ENCODE measurements around the gene CENPU. TPM values are rescaled to one million over a fixed set of nuclear protein-coding genes. Genes with fewer than 3 reads are reported as not detected.
A peak's percentile ranks its signal among the peaks of the same experiment; 100 is the strongest.
"Not testable (repeated sequence)": the region's sequence is repeated elsewhere in the genome, so short reads cannot be mapped to it uniquely, and the experiment has no call there.

CENPU gene, protein sequence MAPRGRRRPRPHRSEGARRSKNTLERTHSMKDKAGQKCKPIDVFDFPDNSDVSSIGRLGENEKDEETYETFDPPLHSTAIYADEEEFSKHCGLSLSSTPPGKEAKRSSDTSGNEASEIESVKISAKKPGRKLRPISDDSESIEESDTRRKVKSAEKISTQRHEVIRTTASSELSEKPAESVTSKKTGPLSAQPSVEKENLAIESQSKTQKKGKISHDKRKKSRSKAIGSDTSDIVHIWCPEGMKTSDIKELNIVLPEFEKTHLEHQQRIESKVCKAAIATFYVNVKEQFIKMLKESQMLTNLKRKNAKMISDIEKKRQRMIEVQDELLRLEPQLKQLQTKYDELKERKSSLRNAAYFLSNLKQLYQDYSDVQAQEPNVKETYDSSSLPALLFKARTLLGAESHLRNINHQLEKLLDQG
- total RNA-seq (1 to 10 TPM; 1.5 to 7.8 (median 3.0) TPM), total RNA-seq (0.87 to 56.9 (median 2.9) reads per million in 29 experiments)
- 3.2 TPM for total RNA-seq (2013)

DNA sequence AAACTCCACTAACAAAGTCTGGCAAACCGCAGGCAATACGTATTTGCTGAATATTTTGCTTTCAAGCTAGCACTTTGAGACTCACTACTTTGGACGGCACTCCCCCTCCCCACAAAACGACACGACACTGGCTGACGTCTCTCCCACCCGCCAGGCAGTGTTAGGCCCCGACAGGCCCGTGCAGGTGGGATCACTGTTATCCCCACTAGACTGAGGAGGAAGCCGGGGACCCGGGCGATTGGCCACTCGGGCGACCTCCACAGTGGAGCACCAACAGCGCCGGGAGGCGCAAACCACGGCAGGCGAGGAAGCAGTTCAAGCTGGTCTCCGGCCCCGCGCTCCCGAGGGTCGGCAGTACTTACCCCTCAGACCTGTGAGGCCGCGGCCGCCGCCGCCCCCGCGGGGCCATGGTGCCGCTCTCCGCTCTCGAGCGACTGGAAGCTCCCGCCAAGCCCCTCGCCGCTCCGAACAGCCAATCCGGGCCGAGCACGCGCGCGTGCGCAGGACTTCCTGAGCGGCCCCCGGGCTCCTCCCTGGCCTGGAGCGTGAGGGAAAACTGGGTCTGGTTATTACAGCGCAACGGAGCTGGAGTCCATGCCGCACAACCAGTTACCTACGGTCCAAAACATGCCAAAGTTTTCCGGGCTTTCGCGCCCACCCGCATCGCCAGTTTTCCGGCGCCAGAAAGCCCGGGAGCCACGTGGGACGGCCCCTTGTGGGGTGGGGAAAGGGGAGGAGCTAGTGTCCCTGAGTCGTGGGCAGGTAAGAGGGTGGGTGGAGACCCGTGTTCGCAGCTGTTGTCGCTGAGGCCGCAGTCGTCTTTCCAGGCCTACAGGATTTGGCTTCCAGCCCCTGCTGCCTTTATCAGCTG is at the start of gene CENPU:
CENPU (minus strand) TSS at position 443 of the 871 bp plus-strand sequence; CDS start at position 409, 34 bp downstream.
- peak within 1 kb of the TSS; percentile 83 to 89 (median 88) for H3K4me3 Mint-ChIP-seq
- H3K9me3 Mint-ChIP-seq: no peaks in the 10 kb centered on the region

DNA sequence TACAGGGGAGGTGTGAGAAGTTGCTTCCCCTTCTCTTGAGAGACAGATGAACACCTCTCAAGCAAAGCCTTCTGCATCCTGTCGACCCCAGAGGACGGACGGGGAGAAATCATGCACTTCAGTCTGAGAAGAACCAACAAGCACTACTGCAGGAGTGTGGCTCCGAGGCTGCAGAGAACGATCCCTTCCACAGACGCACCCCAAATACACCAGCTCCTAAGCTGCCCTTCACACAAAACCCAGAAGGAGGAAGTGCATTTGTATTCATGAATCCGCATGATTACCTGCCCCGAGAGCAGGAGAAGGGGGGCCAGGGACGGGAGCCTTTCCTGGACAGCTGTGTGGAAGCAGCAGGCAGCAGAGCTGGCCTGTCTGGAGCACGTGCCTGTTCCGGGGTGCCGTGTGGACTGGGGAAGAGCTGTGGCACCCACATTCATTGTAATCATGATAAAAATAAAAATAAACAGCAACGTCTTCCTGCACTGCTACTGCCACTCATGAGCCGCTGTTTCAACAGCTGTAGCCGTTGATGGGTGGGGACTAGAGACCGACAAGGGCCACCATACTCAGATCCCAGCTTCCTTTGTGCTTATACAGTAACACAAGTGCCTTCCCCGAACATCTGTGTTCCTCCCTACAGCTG is 49.0 kb upstream of the CENPU start:
- WGBS (ENCODE audit: insufficient coverage): 48% methylated on average over 8 of the region's 17 CpGs
- ChIA-PET CTCF (interaction anchor here (0.8 kb wide), 2 partner anchors 37 kb away, joined by 3 read pairs; no protein-coding TSS in a partner anchor), POLR2A (no interaction called here)
- no peaks in the 10 kb centered on the region for H3K9me3 Mint-ChIP-seq
- peaks cover 10 to 16% (median 13%) of the 10 kb centered on the region in 3 donors for H3K4me1 Mint-ChIP-seq
- no peaks in the 10 kb centered on the region for H3K9me3 ChIP-seq
- peak; percentile 48 to 79 (median 60) for ATAC-seq (replicated peaks in 1 of 4)
- peak overlapping the region; percentile 18 to 71 (median 52) for H3K4me3 Mint-ChIP-seq
- H3K36me3 Mint-ChIP-seq: peaks cover 45% of the 10 kb centered on the region
- H3K27ac ChIP-seq (ENCODE audit: low read length): no peak overlapping the region
- peak overlapping the region in 1 of 2 donors; percentile 45 for H3K4me3 ChIP-seq (ENCODE audit: control insufficient read depth in 1 of 2, extremely low read depth in 1 of 2, low read length in 1 of 2)
- peak in 1 of 35 experiments; percentile 24 for DNase-seq
- H3K27me3 Mint-ChIP-seq: no peaks in the 10 kb centered on the region
- no peaks in the 10 kb centered on the region for H3K27me3 ChIP-seq (replicated peaks in 1 of 2; ENCODE audit: control insufficient read depth in 2 of 2, extremely low read depth in 1 of 2, insufficient read depth in 2 of 2, low read length in 1 of 2)
- peak overlapping the region; percentile 24 to 25 for H3K27ac Mint-ChIP-seq
- peaks cover 4 to 10% of the 10 kb centered on the region in 2 donors for H3K36me3 ChIP-seq (ENCODE audit: control insufficient read depth in 2 of 2, extremely low read depth in 1 of 2, insufficient read depth in 1 of 2, low read length in 1 of 2)
- H3K4me1 ChIP-seq (ENCODE audit: control insufficient read depth in 1 of 2, extremely low read depth in 1 of 2, insufficient read depth in 2 of 2, low read length in 2 of 2): peaks cover 3 to 7% of the 10 kb centered on the region in 2 experiments

More for the DNA sequence above, at the start of gene CENPU:
- Histone ChIP-seq H3K4me1 (ENCODE audit: control insufficient read depth in 1 of 2, extremely low read depth in 1 of 2, insufficient read depth in 2 of 2, low read length in 2 of 2) (peaks cover 0 to 10% of the 10 kb centered on the region in 2 experiments), H3K27ac (ENCODE audit: low read length) (peak within 1 kb of the TSS; percentile 56), H3K27me3 (replicated peaks in 1 of 2; ENCODE audit: control insufficient read depth in 2 of 2, extremely low read depth in 1 of 2, insufficient read depth in 2 of 2, low read length in 1 of 2) (no peaks in the 10 kb centered on the region), H3K36me3 (ENCODE audit: control insufficient read depth in 2 of 2, extremely low read depth in 1 of 2, insufficient read depth in 1 of 2, low read length in 1 of 2) (no peaks in the 10 kb centered on the region), H3K9me3 (no peaks in the 10 kb centered on the region), H3K4me3 (ENCODE audit: control insufficient read depth in 1 of 2, extremely low read depth in 1 of 2, low read length in 1 of 2) (peak within 1 kb of the TSS; percentile 66 to 79)
- peak; percentile 94 to 97 (median 96) for ATAC-seq (replicated peaks in 1 of 4)
- Mint-ChIP-seq H3K4me1 (peaks cover 11 to 18% (median 15%) of the 10 kb centered on the region in 3 donors), H3K27ac (peak within 1 kb of the TSS; percentile 88), H3K27me3 (no peaks in the 10 kb centered on the region), H3K36me3 (no peaks in the 10 kb centered on the region)
- ChIA-PET CTCF (interaction anchor here (0.5 to 2.3 kb wide), 13 partner anchors 12 to 470 kb away, joined by 3 to 12 read pairs (median 4); partner anchors contain the start of genes CASP3 (in 1 of the 2) and PRIMPOL (in 1 of the 2)), POLR2A (interaction anchor here (0.5 to 1.8 kb wide), 7 partner anchors 11 to 259 kb away, joined by 3 to 8 read pairs (median 3); partner anchors contain the start of genes CASP3 (in 1 of the 2) and PRIMPOL (in 1 of the 2))
- under 1% methylated on average over 64 of the region's 69 CpGs for WGBS (ENCODE audit: insufficient coverage)
- DNase-seq: peak; percentile 85 to 96 (median 91)

DNA sequence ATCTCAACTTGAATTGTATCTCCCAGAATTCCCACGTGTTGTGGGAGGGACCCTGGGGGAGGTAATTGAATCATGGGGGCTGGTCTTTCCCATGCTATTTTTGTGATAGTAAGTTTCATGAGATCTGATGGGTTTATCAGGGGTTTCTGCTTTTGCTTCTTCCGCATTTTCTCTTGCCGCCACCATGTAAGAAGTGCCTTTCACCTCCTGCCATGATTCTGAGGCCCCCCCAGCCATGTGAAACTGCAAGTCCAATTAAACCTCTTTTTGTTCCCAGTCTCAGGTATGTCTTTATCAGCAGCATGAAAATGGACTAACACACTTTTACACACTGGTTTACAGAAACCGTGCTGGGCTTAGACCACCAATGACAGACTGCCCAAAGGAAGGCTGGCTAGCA is 45.3 kb upstream of the CENPU start:
- H3K36me3 Mint-ChIP-seq: peaks cover 42% of the 10 kb centered on the region
- H3K27ac ChIP-seq (ENCODE audit: low read length); CTCF ChIA-PET; H3K9me3 ChIP-seq; H3K4me3 ChIP-seq (ENCODE audit: control insufficient read depth in 1 of 2, extremely low read depth in 1 of 2, low read length in 1 of 2); H3K36me3 ChIP-seq (ENCODE audit: control insufficient read depth in 2 of 2, extremely low read depth in 1 of 2, insufficient read depth in 1 of 2, low read length in 1 of 2); H3K4me1 ChIP-seq (ENCODE audit: control insufficient read depth in 1 of 2, extremely low read depth in 1 of 2, insufficient read depth in 2 of 2, low read length in 2 of 2); H3K27ac Mint-ChIP-seq; H3K4me3 Mint-ChIP-seq; POLR2A ChIA-PET; DNase-seq; H3K27me3 ChIP-seq (replicated peaks in 1 of 2; ENCODE audit: control insufficient read depth in 2 of 2, extremely low read depth in 1 of 2, insufficient read depth in 2 of 2, low read length in 1 of 2); H3K9me3 Mint-ChIP-seq; ATAC-seq (replicated peaks in 1 of 4); H3K27me3 Mint-ChIP-seq: not testable (repeated sequence)
- 100% methylated on average over 1 of the region's 4 CpGs for WGBS (ENCODE audit: insufficient coverage)
- peaks cover 10 to 14% (median 13%) of the 10 kb centered on the region in 3 donors for H3K4me1 Mint-ChIP-seq

DNA sequence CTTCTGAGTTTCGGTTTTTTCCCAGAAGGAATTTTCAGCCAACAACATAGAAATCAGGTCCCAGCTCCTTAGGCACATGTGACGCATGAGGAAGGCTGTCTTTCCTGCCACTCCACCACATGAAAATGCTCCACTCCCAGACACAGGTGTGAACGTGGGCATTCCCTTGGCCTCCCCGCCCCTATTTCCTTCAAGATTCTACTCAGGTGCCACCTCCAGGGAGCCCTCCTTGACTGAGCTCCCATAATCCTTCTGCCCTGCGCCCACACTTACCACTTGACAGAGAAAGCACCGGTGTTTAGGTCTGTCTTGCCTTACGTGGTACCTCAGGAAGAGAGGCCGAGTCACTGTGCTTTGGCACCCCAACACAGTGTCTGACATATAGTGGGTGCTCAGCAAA is 44.4 kb upstream of the CENPU start:
- ATAC-seq (replicated peaks in 1 of 4) (no peak), DNase-seq (no peak)
- no peaks in the 10 kb centered on the region for H3K9me3 ChIP-seq
- peaks cover 3 to 7% of the 10 kb centered on the region in 2 experiments for H3K4me1 ChIP-seq (ENCODE audit: control insufficient read depth in 1 of 2, extremely low read depth in 1 of 2, insufficient read depth in 2 of 2, low read length in 2 of 2)
- 57% methylated on average over 3 of the region's 8 CpGs for WGBS (ENCODE audit: insufficient coverage)
- Mint-ChIP-seq H3K9me3 (no peaks in the 10 kb centered on the region), H3K4me3 (no peak overlapping the region), H3K27me3 (no peaks in the 10 kb centered on the region), H3K27ac (no peak overlapping the region), H3K4me1 (peaks cover 10 to 12% (median 11%) of the 10 kb centered on the region in 3 donors), H3K36me3 (peaks cover 39% of the 10 kb centered on the region)
- no peak overlapping the region for H3K4me3 ChIP-seq (ENCODE audit: control insufficient read depth in 1 of 2, extremely low read depth in 1 of 2, low read length in 1 of 2)
- H3K36me3 ChIP-seq (ENCODE audit: control insufficient read depth in 2 of 2, extremely low read depth in 1 of 2, insufficient read depth in 1 of 2, low read length in 1 of 2): peaks cover 0 to 8% of the 10 kb centered on the region in 2 donors
- H3K27ac ChIP-seq (ENCODE audit: low read length): no peak overlapping the region
- H3K27me3 ChIP-seq (replicated peaks in 1 of 2; ENCODE audit: control insufficient read depth in 2 of 2, extremely low read depth in 1 of 2, insufficient read depth in 2 of 2, low read length in 1 of 2): no peaks in the 10 kb centered on the region
- CTCF ChIA-PET: no interaction called here
- POLR2A ChIA-PET: no interaction called here

- CTCF ChIA-PET: no interaction called here
- Mint-ChIP-seq H3K27ac (no peak overlapping the region), H3K4me1 (no peaks in the 10 kb centered on the region), H3K9me3 (no peaks in the 10 kb centered on the region), H3K27me3 (no peaks in the 10 kb centered on the region), H3K36me3 (peaks cover 30% of the 10 kb centered on the region), H3K4me3 (no peak overlapping the region)
- DNase-seq: no peak
- Histone ChIP-seq H3K36me3 (ENCODE audit: control insufficient read depth in 2 of 2, extremely low read depth in 1 of 2, insufficient read depth in 1 of 2, low read length in 1 of 2) (peaks cover 0 to 12% of the 10 kb centered on the region in 2 donors), H3K9me3 (no peaks in the 10 kb centered on the region), H3K4me3 (ENCODE audit: control insufficient read depth in 1 of 2, extremely low read depth in 1 of 2, low read length in 1 of 2) (no peak overlapping the region), H3K4me1 (ENCODE audit: control insufficient read depth in 1 of 2, extremely low read depth in 1 of 2, insufficient read depth in 2 of 2, low read length in 2 of 2) (no peaks in the 10 kb centered on the region), H3K27me3 (replicated peaks in 1 of 2; ENCODE audit: control insufficient read depth in 2 of 2, extremely low read depth in 1 of 2, insufficient read depth in 2 of 2, low read length in 1 of 2) (no peaks in the 10 kb centered on the region), H3K27ac (ENCODE audit: low read length) (no peak overlapping the region)
- POLR2A ChIA-PET: no interaction called here
- 92% methylated on average over 2 of the region's 5 CpGs for WGBS (ENCODE audit: insufficient coverage)
- ATAC-seq (replicated peaks in 1 of 4): no peak
These were observed 42.9 kb upstream of the CENPU start for GRCh38 chr4:184776821-184777220.

All from T-cell (primary cell).